Suprapubic skin (tissue), 4 donors: Measurements from ENCODE around the gene GRM7. TPM values are rescaled to one million over a fixed set of nuclear protein-coding genes. Genes with fewer than 3 reads are reported as not detected.

Experiments
- DNase-seq, 2 donors: peaks; one replicate each; pipeline ENCODE4 v3.0.0-alpha.2; 2019; ENCODE audit warnings: low spot score in 2 of 2
- H3K27ac ChIP-seq: fragments of 200-600 bp; sonication (generic); one replicate; pipeline ENCODE4 v1.5.1; 2019
- H3K27me3 ChIP-seq: fragments of 200-600 bp; sonication (generic); one replicate; pipeline ENCODE4 v1.5.1; 2019
- H3K36me3 ChIP-seq: fragments of 200-600 bp; sonication (generic); one replicate; pipeline ENCODE4 v1.5.1; 2019
- H3K4me1 ChIP-seq: fragments of 200-600 bp; sonication (generic); one replicate; pipeline ENCODE4 v1.5.1; 2019
- H3K4me3 ChIP-seq: fragments of 200-600 bp; sonication (generic); one replicate; pipeline ENCODE4 v1.5.1; 2019; ENCODE audit warnings: mild to moderate bottlenecking
- H3K9me3 ChIP-seq: fragments of 200-600 bp; sonication (generic); one replicate; pipeline ENCODE4 v1.5.1; 2019
- CTCF ChIP-seq, 2 donors: fragments of 200-600 bp in 1 of 2; fragments of 450-650 bp in 1 of 2; sonication (generic) in 1 of 2; IDR thresholded peaks; one replicate each; pipeline ENCODE4 v1.5.1; 2016 to 2019; ENCODE audit warnings: antibody characterized with exemption in 2 of 2, mild to moderate bottlenecking in 1 of 2, moderate library complexity in 1 of 2
- EP300 ChIP-seq: sonication (generic); formaldehyde crosslinking; IDR thresholded peaks from one replicate; pipeline ENCODE4 v1.6.1; 2017; ENCODE audit warnings: antibody characterized with exemption
- POLR2A ChIP-seq, 2 donors: fragments of 450-650 bp; IDR thresholded peaks; one replicate each; pipeline ENCODE4 v1.6.1; 2017; ENCODE audit warnings: antibody characterized with exemption in 2 of 2, mild to moderate bottlenecking in 2 of 2, moderate library complexity in 2 of 2
- POLR2AphosphoS5 ChIP-seq, 3 donors: sonication (generic); formaldehyde crosslinking; IDR thresholded peaks; one replicate each; pipeline ENCODE4 v1.6.1; 2017; ENCODE audit warnings: antibody characterized with exemption in 3 of 3
- WGBS: methylation state at CpG from one replicate; pipeline ENCODE4 v1.1.5; 2018; 5-methylcytosine and 5-hydroxymethylcytosine counted together
- total RNA-seq, 4 donors: library from RNA; depleted of rRNA; stranded (reverse); fragments of >200 nt; gene quantifications; one replicate each; pipeline ENCODE4 v1.1.0, GENCODE V29; 2016

Gene GRM7
- total RNA-seq, 4 donors from 2014 or later, result 0.21 to 0.48 TPM; not detected in 2

- H3K27ac ChIP-seq, result no peak overlapping the region
- WGBS, result 50% methylated on average over 1 of the region's 1 CpG
- H3K27me3 ChIP-seq, result no peaks in the 10 kb centered on the region
- TF ChIP-seq POLR2A (IDR thresholded peaks at IDR 0.05) (no peak), EP300 (no peak), CTCF (IDR thresholded peaks at IDR 0.05) (no peak), POLR2AphosphoS5 (IDR thresholded peaks at IDR 0.05) (no peak)
- H3K36me3 ChIP-seq, result no peaks in the 10 kb centered on the region
- no peak overlapping the region for H3K4me3 ChIP-seq
- H3K9me3 ChIP-seq, result no peaks in the 10 kb centered on the region
- no peaks in the 10 kb centered on the region for H3K4me1 ChIP-seq
- DNase-seq, result no peak
These were observed 139.6 kb downstream of the GRM7 start for GRCh38 chr3:7000501-7000900.

- TF ChIP-seq CTCF (IDR thresholded peaks at IDR 0.05) (no peak), EP300 (no peak), POLR2A (IDR thresholded peaks at IDR 0.05) (no peak), POLR2AphosphoS5 (IDR thresholded peaks at IDR 0.05) (no peak)
These were observed 140.5 kb downstream of the GRM7 start for GRCh38 chr3:7001370-7001769.

GRCh38 chr3:7015683-7016440, 154.9 kb downstream of the GRM7 start:
- 62% methylated on average over 5 of the region's 5 CpGs for WGBS
- no peaks in the 10 kb centered on the region for H3K36me3 ChIP-seq
- H3K9me3 ChIP-seq, result peaks cover 8% of the 10 kb centered on the region
- no peaks in the 10 kb centered on the region for H3K27me3 ChIP-seq
- DNase-seq, result no peak
- no peak overlapping the region for H3K27ac ChIP-seq
- H3K4me3 ChIP-seq, result no peak overlapping the region
- TF ChIP-seq POLR2AphosphoS5 (IDR thresholded peaks at IDR 0.05), result no peak
- H3K4me1 ChIP-seq, result no peaks in the 10 kb centered on the region

More at GRCh38 chr3:7001370-7001769, 140.5 kb downstream of the GRM7 start:
- WGBS, result 86% methylated on average over 4 of the region's 4 CpGs
- Histone ChIP-seq H3K27me3 (no peaks in the 10 kb centered on the region), H3K27ac (no peak overlapping the region), H3K9me3 (no peaks in the 10 kb centered on the region), H3K4me3 (no peak overlapping the region), H3K4me1 (no peaks in the 10 kb centered on the region), H3K36me3 (no peaks in the 10 kb centered on the region)
- DNase-seq, result no peak

- H3K4me1 ChIP-seq, result no peaks in the 10 kb centered on the region
- WGBS, result 46% methylated on average over 3 of the region's 3 CpGs
- no peaks in the 10 kb centered on the region for H3K36me3 ChIP-seq
- H3K27me3 ChIP-seq, result no peaks in the 10 kb centered on the region
- no peak overlapping the region for H3K4me3 ChIP-seq
- DNase-seq, result no peak
- TF ChIP-seq CTCF (IDR thresholded peaks at IDR 0.05), result no peak
- TF ChIP-seq EP300, result no peak
- no peak for TF ChIP-seq POLR2A (IDR thresholded peaks at IDR 0.05)
- no peak for TF ChIP-seq POLR2AphosphoS5 (IDR thresholded peaks at IDR 0.05)
- no peak overlapping the region for H3K27ac ChIP-seq
- H3K9me3 ChIP-seq, result no peaks in the 10 kb centered on the region
These were observed 164.8 kb downstream of the GRM7 start for GRCh38 chr3:7025581-7026300.

- Histone ChIP-seq H3K9me3 (no peaks in the 10 kb centered on the region), H3K27me3 (no peaks in the 10 kb centered on the region), H3K4me1 (no peaks in the 10 kb centered on the region), H3K36me3 (no peaks in the 10 kb centered on the region), H3K27ac (no peak overlapping the region), H3K4me3 (no peak overlapping the region)
- DNase-seq, result no peak
- TF ChIP-seq POLR2A (IDR thresholded peaks at IDR 0.05) (no peak), CTCF (IDR thresholded peaks at IDR 0.05) (no peak), POLR2AphosphoS5 (IDR thresholded peaks at IDR 0.05) (no peak)
- WGBS, result 71% methylated on average over 3 of the region's 3 CpGs
These were observed 168.6 kb downstream of the GRM7 start for GRCh38 chr3:7029562-7029961.
